SIG-M5 (cell line): ENCODE measurements around the gene SNRNP25.
"Not testable (repeated sequence)": the region's sequence is repeated elsewhere in the genome, so short reads cannot be mapped to it uniquely, and the experiment has no call there.

Experiments
- DNase-seq: peaks from one replicate; lab custom pipeline; 2025; lab: John Stamatoyannopoulos, UW

Gene SNRNP25

GRCh38 chr16:42069-42457 is 11.6 kb upstream of the SNRNP25 start:
- DNase-seq, result no peak

- DNase-seq, result no peak
Observed at GRCh38 chr16:42691-43090, 10.9 kb upstream of the SNRNP25 start.

- no peak for DNase-seq
Observed at GRCh38 chr16:43294-43693, 10.3 kb upstream of the SNRNP25 start.

GRCh38 chr16:44655-45054 is 9.0 kb upstream of the SNRNP25 start:
- no peak for DNase-seq

GRCh38 chr16:45454-45853 is 8.2 kb upstream of the SNRNP25 start:
- no peak for DNase-seq

GRCh38 chr16:46510-46909 is 7.1 kb upstream of the SNRNP25 start:
- DNase-seq, result not testable (repeated sequence)

- DNase-seq, result no peak
Observed at GRCh38 chr16:47234-47633, 6.4 kb upstream of the SNRNP25 start.

GRCh38 chr16:50769-51591 is 2.6 kb upstream of the SNRNP25 start:
- no peak for DNase-seq

GRCh38 chr16:54237-54581 is 581 bp downstream of the SNRNP25 start:
- DNase-seq, result no peak

GRCh38 chr16:55571-56136 is 2.0 kb downstream of the SNRNP25 start:
- DNase-seq, result no peak

- no peak for DNase-seq
Observed at GRCh38 chr16:56231-56927, 2.8 kb downstream of the SNRNP25 start.

- no peak for DNase-seq
Observed at GRCh38 chr16:57711-58110, 4.1 kb downstream of the SNRNP25 start.

- no peak for DNase-seq
Observed at GRCh38 chr16:58491-59439, 5.1 kb downstream of the SNRNP25 start.

GRCh38 chr16:59440-60059 is 5.9 kb downstream of the SNRNP25 start:
- no peak for DNase-seq

GRCh38 chr16:60166-60565 is 6.5 kb downstream of the SNRNP25 start:
- no peak for DNase-seq

GRCh38 chr16:60929-61878 is 7.6 kb downstream of the SNRNP25 start:
- DNase-seq, result no peak

GRCh38 chr16:61879-62281 is 8.3 kb downstream of the SNRNP25 start:
- no peak for DNase-seq

- no peak for DNase-seq
Observed at GRCh38 chr16:62283-62967, 8.8 kb downstream of the SNRNP25 start.

GRCh38 chr16:62968-63391 is 9.4 kb downstream of the SNRNP25 start:
- DNase-seq, result no peak

- no peak for DNase-seq
Observed at GRCh38 chr16:63466-63865, 9.8 kb downstream of the SNRNP25 start.
